Measurements from ENCODE around the gene TAX1BP3. TPM values are rescaled to one million over a fixed set of nuclear protein-coding genes. Genes with fewer than 3 reads are reported as not detected.

Gene TAX1BP3
- total and polyA plus RNA-seq, 9 of the 15 experiments (the other 6 are each of a cell fraction or from before 2014, with no cell fraction given), result 0.99 to 14.5 (median 6.2) TPM

DNA sequence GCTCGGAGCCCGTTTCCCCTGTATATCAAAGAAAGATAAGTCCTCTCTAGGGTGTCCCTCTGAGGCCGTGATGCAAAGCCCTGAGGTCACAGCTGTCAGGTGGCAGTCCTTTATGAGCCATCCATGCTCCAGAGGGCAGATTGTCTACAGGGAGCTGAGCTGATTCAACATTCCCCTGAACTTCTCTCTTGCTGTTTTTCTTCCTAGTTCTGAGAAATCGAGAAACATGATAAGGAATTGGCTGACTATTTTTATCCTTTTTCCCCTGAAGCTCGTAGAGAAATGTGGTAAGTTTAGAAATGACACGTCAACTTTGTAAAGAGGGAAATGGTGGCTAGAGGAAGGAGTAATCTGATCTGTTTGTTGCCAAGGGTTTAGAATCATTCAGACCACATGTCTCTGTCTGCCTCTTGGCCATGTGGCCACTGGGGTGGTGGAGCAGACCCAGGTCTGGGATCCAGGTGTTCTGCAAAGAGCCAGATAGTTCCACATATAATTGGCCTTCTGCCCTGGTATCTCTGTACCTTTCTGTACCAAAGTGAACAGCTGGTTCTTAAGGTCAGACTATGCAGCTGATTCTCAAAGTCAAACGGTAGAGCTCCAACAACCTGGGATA, 28.3 kb downstream of the TAX1BP3 start (continued):
- TF ChIP-seq, protein P1, sequence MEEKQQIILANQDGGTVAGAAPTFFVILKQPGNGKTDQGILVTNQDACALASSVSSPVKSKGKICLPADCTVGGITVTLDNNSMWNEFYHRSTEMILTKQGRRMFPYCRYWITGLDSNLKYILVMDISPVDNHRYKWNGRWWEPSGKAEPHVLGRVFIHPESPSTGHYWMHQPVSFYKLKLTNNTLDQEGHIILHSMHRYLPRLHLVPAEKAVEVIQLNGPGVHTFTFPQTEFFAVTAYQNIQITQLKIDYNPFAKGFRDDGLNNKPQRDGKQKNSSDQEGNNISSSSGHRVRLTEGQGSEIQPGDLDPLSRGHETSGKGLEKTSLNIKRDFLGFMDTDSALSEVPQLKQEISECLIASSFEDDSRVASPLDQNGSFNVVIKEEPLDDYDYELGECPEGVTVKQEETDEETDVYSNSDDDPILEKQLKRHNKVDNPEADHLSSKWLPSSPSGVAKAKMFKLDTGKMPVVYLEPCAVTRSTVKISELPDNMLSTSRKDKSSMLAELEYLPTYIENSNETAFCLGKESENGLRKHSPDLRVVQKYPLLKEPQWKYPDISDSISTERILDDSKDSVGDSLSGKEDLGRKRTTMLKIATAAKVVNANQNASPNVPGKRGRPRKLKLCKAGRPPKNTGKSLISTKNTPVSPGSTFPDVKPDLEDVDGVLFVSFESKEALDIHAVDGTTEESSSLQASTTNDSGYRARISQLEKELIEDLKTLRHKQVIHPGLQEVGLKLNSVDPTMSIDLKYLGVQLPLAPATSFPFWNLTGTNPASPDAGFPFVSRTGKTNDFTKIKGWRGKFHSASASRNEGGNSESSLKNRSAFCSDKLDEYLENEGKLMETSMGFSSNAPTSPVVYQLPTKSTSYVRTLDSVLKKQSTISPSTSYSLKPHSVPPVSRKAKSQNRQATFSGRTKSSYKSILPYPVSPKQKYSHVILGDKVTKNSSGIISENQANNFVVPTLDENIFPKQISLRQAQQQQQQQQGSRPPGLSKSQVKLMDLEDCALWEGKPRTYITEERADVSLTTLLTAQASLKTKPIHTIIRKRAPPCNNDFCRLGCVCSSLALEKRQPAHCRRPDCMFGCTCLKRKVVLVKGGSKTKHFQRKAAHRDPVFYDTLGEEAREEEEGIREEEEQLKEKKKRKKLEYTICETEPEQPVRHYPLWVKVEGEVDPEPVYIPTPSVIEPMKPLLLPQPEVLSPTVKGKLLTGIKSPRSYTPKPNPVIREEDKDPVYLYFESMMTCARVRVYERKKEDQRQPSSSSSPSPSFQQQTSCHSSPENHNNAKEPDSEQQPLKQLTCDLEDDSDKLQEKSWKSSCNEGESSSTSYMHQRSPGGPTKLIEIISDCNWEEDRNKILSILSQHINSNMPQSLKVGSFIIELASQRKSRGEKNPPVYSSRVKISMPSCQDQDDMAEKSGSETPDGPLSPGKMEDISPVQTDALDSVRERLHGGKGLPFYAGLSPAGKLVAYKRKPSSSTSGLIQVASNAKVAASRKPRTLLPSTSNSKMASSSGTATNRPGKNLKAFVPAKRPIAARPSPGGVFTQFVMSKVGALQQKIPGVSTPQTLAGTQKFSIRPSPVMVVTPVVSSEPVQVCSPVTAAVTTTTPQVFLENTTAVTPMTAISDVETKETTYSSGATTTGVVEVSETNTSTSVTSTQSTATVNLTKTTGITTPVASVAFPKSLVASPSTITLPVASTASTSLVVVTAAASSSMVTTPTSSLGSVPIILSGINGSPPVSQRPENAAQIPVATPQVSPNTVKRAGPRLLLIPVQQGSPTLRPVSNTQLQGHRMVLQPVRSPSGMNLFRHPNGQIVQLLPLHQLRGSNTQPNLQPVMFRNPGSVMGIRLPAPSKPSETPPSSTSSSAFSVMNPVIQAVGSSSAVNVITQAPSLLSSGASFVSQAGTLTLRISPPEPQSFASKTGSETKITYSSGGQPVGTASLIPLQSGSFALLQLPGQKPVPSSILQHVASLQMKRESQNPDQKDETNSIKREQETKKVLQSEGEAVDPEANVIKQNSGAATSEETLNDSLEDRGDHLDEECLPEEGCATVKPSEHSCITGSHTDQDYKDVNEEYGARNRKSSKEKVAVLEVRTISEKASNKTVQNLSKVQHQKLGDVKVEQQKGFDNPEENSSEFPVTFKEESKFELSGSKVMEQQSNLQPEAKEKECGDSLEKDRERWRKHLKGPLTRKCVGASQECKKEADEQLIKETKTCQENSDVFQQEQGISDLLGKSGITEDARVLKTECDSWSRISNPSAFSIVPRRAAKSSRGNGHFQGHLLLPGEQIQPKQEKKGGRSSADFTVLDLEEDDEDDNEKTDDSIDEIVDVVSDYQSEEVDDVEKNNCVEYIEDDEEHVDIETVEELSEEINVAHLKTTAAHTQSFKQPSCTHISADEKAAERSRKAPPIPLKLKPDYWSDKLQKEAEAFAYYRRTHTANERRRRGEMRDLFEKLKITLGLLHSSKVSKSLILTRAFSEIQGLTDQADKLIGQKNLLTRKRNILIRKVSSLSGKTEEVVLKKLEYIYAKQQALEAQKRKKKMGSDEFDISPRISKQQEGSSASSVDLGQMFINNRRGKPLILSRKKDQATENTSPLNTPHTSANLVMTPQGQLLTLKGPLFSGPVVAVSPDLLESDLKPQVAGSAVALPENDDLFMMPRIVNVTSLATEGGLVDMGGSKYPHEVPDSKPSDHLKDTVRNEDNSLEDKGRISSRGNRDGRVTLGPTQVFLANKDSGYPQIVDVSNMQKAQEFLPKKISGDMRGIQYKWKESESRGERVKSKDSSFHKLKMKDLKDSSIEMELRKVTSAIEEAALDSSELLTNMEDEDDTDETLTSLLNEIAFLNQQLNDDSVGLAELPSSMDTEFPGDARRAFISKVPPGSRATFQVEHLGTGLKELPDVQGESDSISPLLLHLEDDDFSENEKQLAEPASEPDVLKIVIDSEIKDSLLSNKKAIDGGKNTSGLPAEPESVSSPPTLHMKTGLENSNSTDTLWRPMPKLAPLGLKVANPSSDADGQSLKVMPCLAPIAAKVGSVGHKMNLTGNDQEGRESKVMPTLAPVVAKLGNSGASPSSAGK (IDR thresholded peaks at IDR 0.05), result peak; percentile 65
- TF ChIP-seq DMBX1 (CRISPR knock-in tag; IDR thresholded peaks at IDR 0.05; ENCODE audit: borderline replicate concordance) (peak; percentile 31; the same call in 1 of the 2 replicates), NR2C1 (IDR thresholded peaks at IDR 0.05) (peak; percentile 48), NR2C1 (tag; IDR thresholded peaks at IDR 0.05) (no peak; the same call in 1 of the 2 replicates), HDAC3 (IDR thresholded peaks at IDR 0.05; ENCODE audit: borderline replicate concordance, partially characterized antibody) (peak; percentile 54), GABPB1 (CRISPR knock-in tag; IDR thresholded peaks at IDR 0.05) (peak; percentile 17; the same call in 1 of the 2 replicates), NFE2 (IDR thresholded peaks at IDR 0.05; ENCODE audit: low read depth) (0 out of 2 replicates have a peak, but pooled peaks have one; percentile 19), CBFA2T3 (IDR thresholded peaks at IDR 0.05) (peak; percentile 85), MXI1 (IDR thresholded peaks at IDR 0.05; ENCODE audit: low read depth, low read length) (peak; percentile 19; the same call in 1 of the 2 replicates)
- TF ChIP-seq, protein P2, sequence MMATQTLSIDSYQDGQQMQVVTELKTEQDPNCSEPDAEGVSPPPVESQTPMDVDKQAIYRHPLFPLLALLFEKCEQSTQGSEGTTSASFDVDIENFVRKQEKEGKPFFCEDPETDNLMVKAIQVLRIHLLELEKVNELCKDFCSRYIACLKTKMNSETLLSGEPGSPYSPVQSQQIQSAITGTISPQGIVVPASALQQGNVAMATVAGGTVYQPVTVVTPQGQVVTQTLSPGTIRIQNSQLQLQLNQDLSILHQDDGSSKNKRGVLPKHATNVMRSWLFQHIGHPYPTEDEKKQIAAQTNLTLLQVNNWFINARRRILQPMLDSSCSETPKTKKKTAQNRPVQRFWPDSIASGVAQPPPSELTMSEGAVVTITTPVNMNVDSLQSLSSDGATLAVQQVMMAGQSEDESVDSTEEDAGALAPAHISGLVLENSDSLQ (IDR thresholded peaks at IDR 0.05), result peak; percentile 77
- TF ChIP-seq, protein P3, sequence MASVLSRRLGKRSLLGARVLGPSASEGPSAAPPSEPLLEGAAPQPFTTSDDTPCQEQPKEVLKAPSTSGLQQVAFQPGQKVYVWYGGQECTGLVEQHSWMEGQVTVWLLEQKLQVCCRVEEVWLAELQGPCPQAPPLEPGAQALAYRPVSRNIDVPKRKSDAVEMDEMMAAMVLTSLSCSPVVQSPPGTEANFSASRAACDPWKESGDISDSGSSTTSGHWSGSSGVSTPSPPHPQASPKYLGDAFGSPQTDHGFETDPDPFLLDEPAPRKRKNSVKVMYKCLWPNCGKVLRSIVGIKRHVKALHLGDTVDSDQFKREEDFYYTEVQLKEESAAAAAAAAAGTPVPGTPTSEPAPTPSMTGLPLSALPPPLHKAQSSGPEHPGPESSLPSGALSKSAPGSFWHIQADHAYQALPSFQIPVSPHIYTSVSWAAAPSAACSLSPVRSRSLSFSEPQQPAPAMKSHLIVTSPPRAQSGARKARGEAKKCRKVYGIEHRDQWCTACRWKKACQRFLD (CRISPR knock-in tag; IDR thresholded peaks at IDR 0.05), result peak; percentile 89
- TF ChIP-seq, protein P4, sequence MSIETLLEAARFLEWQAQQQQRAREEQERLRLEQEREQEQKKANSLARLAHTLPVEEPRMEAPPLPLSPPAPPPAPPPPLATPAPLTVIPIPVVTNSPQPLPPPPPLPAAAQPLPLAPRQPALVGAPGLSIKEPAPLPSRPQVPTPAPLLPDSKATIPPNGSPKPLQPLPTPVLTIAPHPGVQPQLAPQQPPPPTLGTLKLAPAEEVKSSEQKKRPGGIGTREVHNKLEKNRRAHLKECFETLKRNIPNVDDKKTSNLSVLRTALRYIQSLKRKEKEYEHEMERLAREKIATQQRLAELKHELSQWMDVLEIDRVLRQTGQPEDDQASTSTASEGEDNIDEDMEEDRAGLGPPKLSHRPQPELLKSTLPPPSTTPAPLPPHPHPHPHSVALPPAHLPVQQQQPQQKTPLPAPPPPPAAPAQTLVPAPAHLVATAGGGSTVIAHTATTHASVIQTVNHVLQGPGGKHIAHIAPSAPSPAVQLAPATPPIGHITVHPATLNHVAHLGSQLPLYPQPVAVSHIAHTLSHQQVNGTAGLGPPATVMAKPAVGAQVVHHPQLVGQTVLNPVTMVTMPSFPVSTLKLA (conservative IDR thresholded peaks at IDR 0.05), result peak; percentile 75 to 85

Data from K562 (cell line).